Activated T-cell treated with anti-CD3 and anti-CD28 coated beads, Interleukin-2, amount 50 U/mL, for 72 hours (primary cell): ENCODE measurements around the gene WDR81. TPM values are rescaled to one million over a fixed set of nuclear protein-coding genes. Genes with fewer than 3 reads are reported as not detected.
"Not testable (repeated sequence)": the region's sequence is repeated elsewhere in the genome, so short reads cannot be mapped to it uniquely, and the experiment has no call there.

ENCODE experiments used
- ATAC-seq, 2 donors: fragments of 150-1000 bp; cut with Tn5 transposase; replicated peaks in 1 of 2; 2 replicates each; pipeline ENCODE4 v1.10.0; 2021; ENCODE audit warnings: moderate library complexity in 2 of 2, mild to moderate bottlenecking in 1 of 2
- DNase-seq, 2 donors: peaks; one replicate each; pipeline ENCODE4 v3.0.0; 2021 to 2022; ENCODE audit warnings: mixed read lengths in 1 of 2
- H3K27ac Mint-ChIP-seq: one replicate; pipeline ENCODE4 v1.8.0; 2022; ENCODE audit warnings: mild to moderate bottlenecking, moderate library complexity, mixed read lengths
- H3K27me3 Mint-ChIP-seq: one replicate; pipeline ENCODE4 v1.8.0; 2022; ENCODE audit warnings: low read depth, mixed read lengths
- H3K36me3 Mint-ChIP-seq, 2 donors: one replicate each; pipeline ENCODE4 v1.8.0; 2022; ENCODE audit warnings: mixed read lengths in 2 of 2, mild to moderate bottlenecking in 1 of 2; ENCODE audit not compliant: insufficient read depth in 2 of 2
- H3K4me1 Mint-ChIP-seq: one replicate; pipeline ENCODE4 v1.8.0; 2022; ENCODE audit warnings: low read depth, mixed read lengths
- H3K4me3 Mint-ChIP-seq, 2 donors: one replicate each; pipeline ENCODE4 v1.8.0; 2022; ENCODE audit warnings: mild to moderate bottlenecking in 2 of 2, mixed read lengths in 2 of 2, moderate library complexity in 2 of 2
- H3K9me3 Mint-ChIP-seq, 2 donors: one replicate each; pipeline ENCODE4 v1.8.0; 2022; ENCODE audit warnings: mixed read lengths in 2 of 2
- total RNA-seq, 2 donors: library from RNA; stranded (reverse); gene quantifications; one replicate each; pipeline ENCODE4 v1.2.3, GENCODE V29; 2022

WDR81 gene
- total RNA-seq, result 10 to 100 TPM in 1 of 2 donors, 1 to 10 TPM in 1; 9.4 to 11.2 TPM

- Mint-ChIP-seq H3K9me3 (no peaks in the 10 kb centered on the region), H3K4me3 (peak within 1 kb of the TSS; percentile 80 to 82), H3K27ac (peak within 1 kb of the TSS; percentile 65), H3K4me1 (peaks cover 37% of the 10 kb centered on the region), H3K36me3 (no peaks in the 10 kb centered on the region), H3K27me3 (no peaks in the 10 kb centered on the region)
- ATAC-seq, result peak; percentile 90 to 91
- peak; percentile 88 to 92 for DNase-seq
These were observed at the start of gene WDR81 for GRCh38 chr17:1724351-1724868. Gene WDR81 (plus strand): TSS chr17:1724704. CDS start chr17:1724960, 256 bp downstream.

GRCh38 chr17:1676401-1676800 lies 48.1 kb upstream of the WDR81 start:
- peaks cover 4% of the 10 kb centered on the region for H3K4me1 Mint-ChIP-seq
- H3K27me3 Mint-ChIP-seq, result no peaks in the 10 kb centered on the region
- H3K27ac Mint-ChIP-seq, result no peak overlapping the region
- peaks cover 24 to 56% of the 10 kb centered on the region in 2 donors for H3K36me3 Mint-ChIP-seq
- ATAC-seq (no peak), DNase-seq (no peak)
- no peak overlapping the region for H3K4me3 Mint-ChIP-seq
- no peaks in the 10 kb centered on the region for H3K9me3 Mint-ChIP-seq

- ATAC-seq, result no peak
- Mint-ChIP-seq H3K27me3 (no peaks in the 10 kb centered on the region), H3K9me3 (no peaks in the 10 kb centered on the region), H3K4me3 (peak overlapping the region; percentile 98 to 100), H3K4me1 (peaks cover 40% of the 10 kb centered on the region), H3K36me3 (peaks cover 25 to 48% of the 10 kb centered on the region in 2 donors), H3K27ac (peak overlapping the region; percentile 97)
- no peak for DNase-seq
These were observed 41.0 kb upstream of the WDR81 start for GRCh38 chr17:1683459-1683858.

DNA sequence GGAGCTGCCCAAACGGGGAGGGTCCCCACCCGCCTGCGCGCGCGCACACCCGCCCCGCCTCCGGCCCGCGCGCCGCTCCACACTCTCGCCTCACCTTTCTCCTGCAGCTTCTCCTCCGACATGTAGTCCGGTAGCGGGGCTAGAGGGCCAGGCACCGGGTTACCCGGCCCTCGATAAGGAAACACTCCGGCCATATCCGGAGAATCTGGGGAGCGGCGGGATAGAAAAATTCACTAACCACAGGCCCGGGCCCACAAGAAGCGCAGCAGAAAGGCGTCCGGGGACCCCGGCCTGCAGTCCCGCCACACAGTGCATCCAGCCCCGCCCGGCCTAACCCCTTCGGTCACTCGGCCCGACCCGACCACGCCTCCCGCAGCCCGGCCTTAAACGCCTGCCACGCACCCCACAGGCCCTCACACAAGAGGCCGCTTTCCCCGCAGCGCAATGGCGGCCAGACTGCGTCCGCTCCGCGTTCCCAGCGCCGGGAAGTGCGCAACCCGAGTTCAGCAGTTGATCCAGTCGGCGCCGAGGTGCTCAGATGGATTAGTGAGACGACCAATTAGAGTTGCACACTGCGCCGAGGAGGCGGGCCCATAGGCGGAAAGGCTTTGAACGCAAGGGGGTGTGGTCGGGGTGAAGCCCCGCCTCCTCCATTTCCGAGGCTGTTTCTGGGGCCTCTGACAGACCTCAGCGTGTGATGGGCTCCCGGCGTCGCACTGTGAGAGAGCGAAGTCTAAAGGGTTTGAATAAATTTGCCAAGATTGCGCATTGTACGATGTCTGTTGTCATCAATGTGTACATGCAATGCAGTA lies 39.9 kb upstream of the WDR81 start, which contains the start of gene PRPF8:
Gene PRPF8 (minus strand): TSS at position 490 of the 812 bp plus-strand sequence. CDS start 296 bp downstream, at position 194.
- Mint-ChIP-seq H3K4me1 (peaks cover 40% of the 10 kb centered on the region), H3K36me3 (peaks cover 21 to 41% of the 10 kb centered on the region in 2 donors), H3K9me3 (no peaks in the 10 kb centered on the region)

GRCh38 chr17:1686086-1686485 lies 38.4 kb upstream of the WDR81 start:
- peaks cover 40% of the 10 kb centered on the region for H3K4me1 Mint-ChIP-seq
- H3K9me3 Mint-ChIP-seq, result no peaks in the 10 kb centered on the region
- H3K27me3 Mint-ChIP-seq, result no peaks in the 10 kb centered on the region
- peak overlapping the region; percentile 0 for H3K27ac Mint-ChIP-seq
- ATAC-seq, result no peak
- peaks cover 12 to 26% of the 10 kb centered on the region in 2 donors for H3K36me3 Mint-ChIP-seq
- H3K4me3 Mint-ChIP-seq, result no peak overlapping the region
- no peak for DNase-seq

More for the DNA sequence above, 39.9 kb upstream of the WDR81 start, which contains the start of gene PRPF8:
- no peaks in the 10 kb centered on the region for H3K27me3 Mint-ChIP-seq
- ATAC-seq, result peak; percentile 99 to 100
- DNase-seq, result peak; percentile 98 to 99
- peak within 1 kb of the TSS; percentile 98 to 100 for H3K4me3 Mint-ChIP-seq
- peak within 1 kb of the TSS; percentile 98 for H3K27ac Mint-ChIP-seq

DNA sequence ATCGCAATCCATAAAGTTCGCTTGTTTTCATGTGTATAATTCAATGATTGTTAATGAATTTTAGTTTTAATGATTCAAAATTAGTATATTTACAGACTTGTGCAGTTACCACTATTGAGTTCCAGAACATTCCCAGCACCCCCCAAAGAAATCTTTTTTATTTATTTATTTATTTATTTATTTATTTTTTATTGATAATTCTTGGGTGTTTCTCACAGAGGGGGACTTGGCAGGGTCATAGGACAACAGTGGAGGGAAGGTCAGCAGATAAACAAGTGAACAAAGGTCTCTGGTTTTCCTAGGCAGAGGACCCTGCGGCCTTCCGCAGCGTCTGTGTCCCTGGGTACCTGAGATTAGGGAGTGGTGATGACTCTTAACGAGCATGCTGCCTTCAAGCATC lies 36.1 kb upstream of the WDR81 start:
- H3K9me3 Mint-ChIP-seq, ATAC-seq: not testable (repeated sequence)

DNA sequence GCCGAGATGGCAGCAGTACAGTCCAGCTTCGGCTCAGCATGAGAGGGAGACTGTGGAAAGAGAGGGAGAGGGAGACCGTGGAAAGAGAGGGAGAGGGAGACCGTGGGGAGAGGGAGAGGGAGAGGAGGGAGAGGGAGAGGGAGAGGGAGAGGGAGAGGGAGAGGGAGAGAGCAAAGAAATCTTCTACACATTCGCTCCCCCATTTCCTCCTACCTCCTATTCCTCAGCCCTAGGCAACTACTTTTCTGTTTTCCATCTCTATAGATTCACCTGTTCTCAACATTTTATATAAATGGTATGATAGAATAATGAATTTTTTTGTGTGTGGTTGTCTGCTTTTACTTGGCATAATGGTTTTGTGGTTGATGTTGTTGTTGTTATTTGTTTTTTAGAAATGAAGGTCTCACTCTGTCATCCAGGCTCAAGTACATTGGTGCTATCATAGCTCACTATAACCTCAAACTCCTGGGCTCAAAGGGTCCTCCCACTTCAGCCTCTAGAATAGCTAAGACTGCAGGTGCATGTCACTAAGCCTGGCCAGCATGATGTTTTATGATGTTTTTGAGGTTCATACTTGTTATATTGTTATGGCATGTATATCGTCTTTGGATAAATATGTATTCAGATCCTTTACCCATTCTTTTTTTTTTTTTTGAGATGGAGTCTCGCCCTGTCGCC lies 33.8 kb upstream of the WDR81 start:
- Mint-ChIP-seq H3K4me3 (no peak overlapping the region), H3K27ac (no peak overlapping the region), H3K36me3 (no peaks in the 10 kb centered on the region), H3K9me3 (no peaks in the 10 kb centered on the region), H3K27me3 (peaks cover 7% of the 10 kb centered on the region), H3K4me1 (peaks cover 6% of the 10 kb centered on the region)
- no peak for ATAC-seq
- DNase-seq, result no peak

More for the DNA sequence above, 36.1 kb upstream of the WDR81 start:
- not testable (repeated sequence) for H3K27ac Mint-ChIP-seq, H3K4me3 Mint-ChIP-seq, H3K27me3 Mint-ChIP-seq, DNase-seq
- peaks cover 9 to 12% of the 10 kb centered on the region in 2 donors for H3K36me3 Mint-ChIP-seq
- peaks cover 25% of the 10 kb centered on the region for H3K4me1 Mint-ChIP-seq

GRCh38 chr17:1693339-1693738 lies 31.2 kb upstream of the WDR81 start:
- H3K9me3 Mint-ChIP-seq, result no peaks in the 10 kb centered on the region
- no peak overlapping the region for H3K27ac Mint-ChIP-seq
- ATAC-seq (no peak), DNase-seq (no peak)
- no peak overlapping the region for H3K4me3 Mint-ChIP-seq
- H3K4me1 Mint-ChIP-seq, result no peaks in the 10 kb centered on the region
- no peaks in the 10 kb centered on the region for H3K36me3 Mint-ChIP-seq
- H3K27me3 Mint-ChIP-seq, result peaks cover 7% of the 10 kb centered on the region

- H3K4me3 Mint-ChIP-seq, result no peak overlapping the region
- peaks cover 7% of the 10 kb centered on the region for H3K27me3 Mint-ChIP-seq
- DNase-seq, result no peak
These were observed 29.1 kb upstream of the WDR81 start for GRCh38 chr17:1695365-1695764.

DNA sequence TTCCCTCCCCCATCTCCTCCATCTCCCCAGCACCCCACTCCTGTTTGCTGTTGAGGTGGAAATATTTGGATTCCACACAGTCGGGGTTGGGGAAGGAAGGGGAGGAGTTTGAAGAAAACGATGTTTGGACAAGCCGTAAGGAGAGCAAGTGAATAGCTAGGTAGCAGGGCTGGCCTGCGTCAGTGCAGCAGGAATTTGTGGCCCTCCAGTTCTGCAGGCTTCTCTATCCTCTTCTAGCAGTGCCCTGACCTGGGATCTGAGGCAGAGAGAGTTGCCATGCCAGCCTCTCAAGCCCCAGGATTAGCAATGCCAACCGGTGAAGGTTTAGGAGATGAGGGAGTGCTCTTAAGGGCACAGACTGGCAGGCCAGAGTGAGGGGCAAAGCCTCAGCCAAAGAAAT lies 26.8 kb upstream of the WDR81 start:
- Mint-ChIP-seq H3K36me3 (no peaks in the 10 kb centered on the region), H3K4me3 (no peak overlapping the region), H3K4me1 (no peaks in the 10 kb centered on the region), H3K27me3 (peaks cover 7% of the 10 kb centered on the region), H3K27ac (no peak overlapping the region), H3K9me3 (no peaks in the 10 kb centered on the region)
- ATAC-seq (no peak), DNase-seq (no peak)

More at GRCh38 chr17:1695365-1695764, 29.1 kb upstream of the WDR81 start:
- H3K4me1 Mint-ChIP-seq, result no peaks in the 10 kb centered on the region
- no peaks in the 10 kb centered on the region for H3K9me3 Mint-ChIP-seq
- no peak for ATAC-seq
- H3K27ac Mint-ChIP-seq, result no peak overlapping the region
- H3K36me3 Mint-ChIP-seq, result no peaks in the 10 kb centered on the region

GRCh38 chr17:1699891-1700290 lies 24.6 kb upstream of the WDR81 start:
- H3K9me3 Mint-ChIP-seq, H3K27me3 Mint-ChIP-seq, H3K4me3 Mint-ChIP-seq, H3K4me1 Mint-ChIP-seq, ATAC-seq, DNase-seq, H3K27ac Mint-ChIP-seq, H3K36me3 Mint-ChIP-seq: not testable (repeated sequence)

DNA sequence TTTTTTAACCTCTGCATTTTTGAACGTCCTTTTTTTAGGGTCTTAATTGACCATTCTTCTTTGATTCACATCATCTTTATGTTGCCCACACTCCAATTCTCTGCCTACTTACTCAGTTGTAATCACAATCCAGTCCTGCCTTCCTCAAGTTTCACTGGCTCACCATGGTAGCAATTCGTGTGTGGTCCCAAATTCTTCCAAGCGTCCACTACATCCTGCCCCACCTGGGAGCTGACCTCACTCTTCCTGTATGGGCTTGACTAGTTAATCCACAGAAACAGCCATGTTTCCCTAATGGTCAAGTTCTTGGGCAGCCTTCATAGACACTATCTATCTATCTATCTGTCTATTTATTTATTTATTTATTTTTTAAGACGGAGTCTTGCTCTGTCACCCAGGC lies 21.4 kb upstream of the WDR81 start:
- no peaks in the 10 kb centered on the region for H3K36me3 Mint-ChIP-seq
- peaks cover 19% of the 10 kb centered on the region for H3K27me3 Mint-ChIP-seq
- ATAC-seq (no peak), DNase-seq (no peak)
- H3K9me3 Mint-ChIP-seq, result no peaks in the 10 kb centered on the region
- H3K27ac Mint-ChIP-seq, result no peak overlapping the region
- no peak overlapping the region for H3K4me3 Mint-ChIP-seq
- H3K4me1 Mint-ChIP-seq, result no peaks in the 10 kb centered on the region

DNA sequence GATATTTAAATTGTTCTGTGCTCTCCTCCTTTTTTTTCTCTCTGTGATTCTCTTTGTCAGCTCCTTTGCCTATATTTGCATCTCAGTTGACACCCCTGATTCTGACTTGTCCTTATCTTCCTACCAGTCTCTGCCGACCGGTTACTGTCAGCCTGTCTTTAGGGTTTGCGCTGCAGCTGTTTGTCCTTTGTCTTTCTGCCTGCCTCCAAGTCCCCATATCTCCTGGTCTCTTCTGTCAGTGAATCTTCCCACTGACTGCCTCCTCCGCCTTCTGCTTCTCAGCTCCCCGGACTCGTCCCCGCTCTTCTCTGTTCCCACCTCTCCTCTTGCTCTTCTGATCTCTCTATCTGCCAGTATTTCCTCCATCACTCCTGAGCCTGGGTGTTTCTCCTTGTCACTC lies 19.5 kb upstream of the WDR81 start:
- no peak overlapping the region for H3K27ac Mint-ChIP-seq
- ATAC-seq (no peak), DNase-seq (no peak)

More for the DNA sequence above, 19.5 kb upstream of the WDR81 start:
- Mint-ChIP-seq H3K9me3 (no peaks in the 10 kb centered on the region), H3K4me3 (no peak overlapping the region), H3K36me3 (no peaks in the 10 kb centered on the region), H3K27me3 (peaks cover 27% of the 10 kb centered on the region), H3K4me1 (no peaks in the 10 kb centered on the region)
